Thymus (tissue), 14 donors: Measurements from ENCODE around the gene STYXL2. TPM values are rescaled to one million over a fixed set of nuclear protein-coding genes. Genes with fewer than 3 reads are reported as not detected.
A peak's percentile ranks its signal among the peaks of the same experiment; 100 is the strongest.

Experiments
- DNase-seq, 9 donors: peaks; one replicate each; pipeline ENCODE4 v3.0.0-alpha.2; 2013; ENCODE audit warnings: low spot score in 9 of 9, low read depth in 6 of 9, missing footprints in 1 of 9
- H3K27ac ChIP-seq, 2 donors: one replicate each; pipeline ENCODE4 v1.5.1; 2013; ENCODE audit warnings: control low read depth in 1 of 2, low read depth in 1 of 2, low read length in 1 of 2, mild to moderate bottlenecking in 1 of 2, moderate library complexity in 1 of 2
- H3K27me3 ChIP-seq, 2 donors: one replicate each; pipeline ENCODE4 v1.5.1; 2013; ENCODE audit warnings: low read length in 1 of 2; ENCODE audit not compliant: control insufficient read depth in 2 of 2, insufficient read depth in 1 of 2
- H3K36me3 ChIP-seq, 2 donors: one replicate each; pipeline ENCODE4 v1.5.1; 2013; ENCODE audit warnings: low read length in 1 of 2, mild to moderate bottlenecking in 1 of 2, moderate library complexity in 1 of 2; ENCODE audit not compliant: control insufficient read depth in 2 of 2, insufficient read depth in 2 of 2
- H3K4me1 ChIP-seq, 2 donors: one replicate each; pipeline ENCODE4 v1.5.1; 2013; ENCODE audit warnings: low read length in 2 of 2; ENCODE audit not compliant: control insufficient read depth in 2 of 2, insufficient read depth in 2 of 2
- H3K4me3 ChIP-seq, 2 donors: one replicate each; pipeline ENCODE4 v1.5.1; 2013; ENCODE audit warnings: low read length in 2 of 2, control low read depth in 1 of 2, mild to moderate bottlenecking in 1 of 2
- H3K9me3 ChIP-seq, 2 donors: one replicate each; pipeline ENCODE4 v1.5.1; 2013; ENCODE audit warnings: low read length in 1 of 2, mild to moderate bottlenecking in 1 of 2; ENCODE audit not compliant: control insufficient read depth in 2 of 2, insufficient read depth in 1 of 2
- WGBS: extraction: QIAGEN DNeasy Blood & Tissue Kit; methylation state at CpG from one replicate; pipeline ENCODE4 v1.1.7; 2013; 5-methylcytosine and 5-hydroxymethylcytosine counted together
- long read RNA-seq, 10 donors: transcript quantifications; one replicate each; lab custom pipeline, GENCODE V29; 2026
- polyA plus RNA-seq: library from polyadenylated mRNA; stranded (reverse); fragments of 200-250 nt; gene quantifications from one replicate; pipeline ENCODE4 v1.2.3, GENCODE V29; 2013
- total RNA-seq: library from RNA; stranded (reverse); fragments of 120-200 nt; gene quantifications from one replicate; pipeline ENCODE4 v1.2.4, GENCODE V29; 2013
- donor health status: healthy.

The STYXL2 gene
- total RNA-seq (0.24 TPM), polyA plus RNA-seq (0.32 TPM)
- long read RNA-seq, donor 1 = 0 reads
- long read RNA-seq, donor 2 = 0 reads
- long read RNA-seq, donor 3 = 0 reads
- long read RNA-seq, donor 4 = 0 reads
- long read RNA-seq, donor 5 = 0 reads
- long read RNA-seq, donor 6 = 0 reads
- long read RNA-seq, donor 7 = 0 reads
- long read RNA-seq, donor 8 = 0 reads
- long read RNA-seq, donor 9 = 0 reads
- long read RNA-seq, donor 10 = 0 reads

GRCh38 chr1:167093846-167094516 is at the start of gene STYXL2:
Gene STYXL2, plus strand, starts transcription at chr1:167094075. Its CDS starts 775 bp downstream, at chr1:167094850.
- Histone ChIP-seq H3K36me3 (no peaks in the 10 kb centered on the region), H3K27me3 (no peaks in the 10 kb centered on the region), H3K4me3 (no peak within 1 kb of the TSS), H3K9me3 (no peaks in the 10 kb centered on the region), H3K27ac (no peak within 1 kb of the TSS), H3K4me1 (peaks cover 6 to 15% of the 10 kb centered on the region in 2 donors)
- DNase-seq = no peak
- 87% methylated on average over 8 of the region's 8 CpGs for WGBS

GRCh38 chr1:167051907-167052306 is 42.0 kb upstream of the STYXL2 start:
- H3K4me1 ChIP-seq = no peaks in the 10 kb centered on the region
- WGBS = 96% methylated on average over 5 of the region's 5 CpGs
- DNase-seq = no peak
- no peak overlapping the region for H3K4me3 ChIP-seq
- H3K27me3 ChIP-seq = no peaks in the 10 kb centered on the region
- H3K9me3 ChIP-seq = peaks cover 0 to 1% of the 10 kb centered on the region in 2 donors
- no peaks in the 10 kb centered on the region for H3K36me3 ChIP-seq
- no peak overlapping the region for H3K27ac ChIP-seq

- Histone ChIP-seq H3K27ac (no peak overlapping the region), H3K4me3 (no peak overlapping the region), H3K27me3 (no peaks in the 10 kb centered on the region), H3K4me1 (no peaks in the 10 kb centered on the region), H3K9me3 (peaks cover 0 to 1% of the 10 kb centered on the region in 2 donors), H3K36me3 (no peaks in the 10 kb centered on the region)
- no peak for DNase-seq
- 94% methylated on average over 8 of the region's 8 CpGs for WGBS
Measured at GRCh38 chr1:167052389-167052788, 41.5 kb upstream of the STYXL2 start.

- DNase-seq = no peak
- WGBS = 90% methylated on average over 3 of the region's 3 CpGs
- no peaks in the 10 kb centered on the region for H3K36me3 ChIP-seq
Measured at GRCh38 chr1:167054531-167054930, 39.3 kb upstream of the STYXL2 start.

GRCh38 chr1:167054946-167055630 is 38.8 kb upstream of the STYXL2 start:
- H3K36me3 ChIP-seq = no peaks in the 10 kb centered on the region
- H3K4me3 ChIP-seq = no peak overlapping the region
- no peak overlapping the region for H3K27ac ChIP-seq
- no peak for DNase-seq
- peaks cover 0 to 1% of the 10 kb centered on the region in 2 donors for H3K9me3 ChIP-seq
- H3K4me1 ChIP-seq = peaks cover 0 to 4% of the 10 kb centered on the region in 2 donors
- 85% methylated on average over 14 of the region's 14 CpGs for WGBS
- no peaks in the 10 kb centered on the region for H3K27me3 ChIP-seq

More at GRCh38 chr1:167054531-167054930, 39.3 kb upstream of the STYXL2 start:
- peaks cover 0 to 1% of the 10 kb centered on the region in 2 donors for H3K9me3 ChIP-seq
- no peak overlapping the region for H3K27ac ChIP-seq
- peaks cover 0 to 4% of the 10 kb centered on the region in 2 donors for H3K4me1 ChIP-seq
- no peaks in the 10 kb centered on the region for H3K27me3 ChIP-seq
- no peak overlapping the region for H3K4me3 ChIP-seq

GRCh38 chr1:167056529-167057231 is 37.2 kb upstream of the STYXL2 start:
- Histone ChIP-seq H3K27me3 (no peaks in the 10 kb centered on the region), H3K9me3 (peaks cover 0 to 1% of the 10 kb centered on the region in 2 donors), H3K4me1 (peaks cover 0 to 4% of the 10 kb centered on the region in 2 donors), H3K27ac (no peak overlapping the region), H3K4me3 (no peak overlapping the region), H3K36me3 (no peaks in the 10 kb centered on the region)
- 88% methylated on average over 10 of the region's 10 CpGs for WGBS
- DNase-seq = no peak

- peak in 3 of 9 donors; percentile 27 to 66 (median 57) for DNase-seq
- Histone ChIP-seq H3K27ac (no peak overlapping the region), H3K9me3 (peaks cover 0 to 1% of the 10 kb centered on the region in 2 donors), H3K27me3 (no peaks in the 10 kb centered on the region), H3K4me3 (no peak overlapping the region), H3K4me1 (peaks cover 0 to 4% of the 10 kb centered on the region in 2 donors), H3K36me3 (no peaks in the 10 kb centered on the region)
- 56% methylated on average over 6 of the region's 6 CpGs for WGBS
Measured at GRCh38 chr1:167057241-167057688, 36.6 kb upstream of the STYXL2 start.

- peak in 8 of 9 donors; percentile 32 to 78 (median 64) for DNase-seq
- no peaks in the 10 kb centered on the region for H3K36me3 ChIP-seq
- 26% methylated on average over 17 of the region's 17 CpGs for WGBS
- peaks cover 0 to 4% of the 10 kb centered on the region in 2 donors for H3K4me1 ChIP-seq
- no peak overlapping the region for H3K4me3 ChIP-seq
- peaks cover 0 to 1% of the 10 kb centered on the region in 2 donors for H3K9me3 ChIP-seq
- no peak overlapping the region for H3K27ac ChIP-seq
- H3K27me3 ChIP-seq = no peaks in the 10 kb centered on the region
Measured at GRCh38 chr1:167059045-167059808, 34.6 kb upstream of the STYXL2 start.
